HEK293T (cell line): ENCODE measurements around the gene LSAMP.

ENCODE experiments used
- CTBP1 ChIP-seq: fragments of 450-650 bp; IDR thresholded peaks from 2 replicates; pipeline ENCODE4 v1.6.1; 2016; ENCODE audit warnings: borderline replicate concordance
- FOXK2 ChIP-seq: fragments of 450-650 bp; IDR thresholded peaks from 2 replicates; pipeline ENCODE4 v1.6.1; 2016; ENCODE audit warnings: mild to moderate bottlenecking
- FOXM1 ChIP-seq: fragments of 450-650 bp; IDR thresholded peaks from 2 replicates; pipeline ENCODE4 v1.6.1; 2017; ENCODE audit warnings: mild to moderate bottlenecking, borderline replicate concordance
- LEF1 ChIP-seq: fragments of 450-650 bp; IDR thresholded peaks from 2 replicates; pipeline ENCODE4 v1.6.1; 2017; ENCODE audit warnings: mild to moderate bottlenecking, borderline replicate concordance
- NFRKB ChIP-seq: fragments of 450-650 bp; IDR thresholded peaks from 2 replicates; pipeline ENCODE4 v1.6.1; 2016; ENCODE audit warnings: mild to moderate bottlenecking, moderate library complexity
- PKNOX1 ChIP-seq: fragments of 450-650 bp; IDR thresholded peaks from 2 replicates; pipeline ENCODE4 v1.6.1; 2016
- SP1 ChIP-seq: fragments of 450-650 bp; IDR thresholded peaks from 2 replicates; pipeline ENCODE4 v1.6.1; 2017

DNA sequence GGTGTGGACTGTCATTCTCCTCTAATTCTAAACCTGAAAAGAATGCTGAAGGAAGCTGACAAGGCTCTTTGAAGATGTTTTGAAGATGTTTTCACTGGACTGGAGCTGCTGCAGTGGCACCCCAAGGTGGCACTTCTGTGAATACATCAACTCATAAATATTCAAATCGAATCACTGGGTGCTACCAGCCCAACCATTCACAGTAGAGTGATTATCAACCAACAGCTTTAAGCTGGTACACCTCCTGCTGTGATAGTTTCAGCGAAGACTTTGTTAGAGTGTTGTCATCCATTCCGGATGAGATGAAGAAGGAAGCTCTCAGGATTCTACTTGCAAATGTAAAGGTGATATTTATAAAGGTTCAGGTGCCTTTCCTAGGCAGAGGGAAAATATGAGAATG lies 106.6 kb downstream of the LSAMP start:
- no peak for TF ChIP-seq NFRKB
- TF ChIP-seq CTBP1 = no peak
- no peak for TF ChIP-seq LEF1
- TF ChIP-seq SP1 = no peak
- no peak for TF ChIP-seq PKNOX1
- TF ChIP-seq FOXK2 = no peak
- TF ChIP-seq FOXM1 = no peak
